HG02943 (cell line): ENCODE data around the gene PLBD2.

Source experiments
- ATAC-seq: cut with Tn5 transposase; IDR thresholded peaks from one replicate; pipeline ENCODE4 v1.9.1; 2021; ENCODE audit warnings: mild to moderate bottlenecking, low read depth, moderate library complexity; ENCODE audit not compliant: unreplicated experiment

PLBD2 gene

DNA sequence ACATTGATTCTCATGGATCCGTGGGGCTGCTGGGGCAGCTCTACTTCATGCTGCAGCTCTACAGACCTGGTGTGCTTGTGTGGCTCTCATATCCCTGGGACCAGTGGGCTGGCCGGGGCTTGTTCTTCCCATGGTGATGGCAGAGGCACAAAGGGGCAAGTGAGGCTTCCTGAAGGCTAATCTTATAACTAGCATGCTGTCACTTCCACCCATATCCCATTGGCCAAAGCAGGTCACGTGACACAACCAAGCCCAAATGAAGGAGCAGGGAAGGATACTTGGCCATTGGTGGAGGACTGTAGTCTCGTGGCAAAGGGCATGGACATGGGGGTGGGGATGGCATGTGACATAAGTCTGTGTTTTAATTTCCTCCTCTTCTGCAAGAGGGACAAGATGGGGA lies 9.9 kb downstream of the PLBD2 start:
- ATAC-seq, result no peak

DNA sequence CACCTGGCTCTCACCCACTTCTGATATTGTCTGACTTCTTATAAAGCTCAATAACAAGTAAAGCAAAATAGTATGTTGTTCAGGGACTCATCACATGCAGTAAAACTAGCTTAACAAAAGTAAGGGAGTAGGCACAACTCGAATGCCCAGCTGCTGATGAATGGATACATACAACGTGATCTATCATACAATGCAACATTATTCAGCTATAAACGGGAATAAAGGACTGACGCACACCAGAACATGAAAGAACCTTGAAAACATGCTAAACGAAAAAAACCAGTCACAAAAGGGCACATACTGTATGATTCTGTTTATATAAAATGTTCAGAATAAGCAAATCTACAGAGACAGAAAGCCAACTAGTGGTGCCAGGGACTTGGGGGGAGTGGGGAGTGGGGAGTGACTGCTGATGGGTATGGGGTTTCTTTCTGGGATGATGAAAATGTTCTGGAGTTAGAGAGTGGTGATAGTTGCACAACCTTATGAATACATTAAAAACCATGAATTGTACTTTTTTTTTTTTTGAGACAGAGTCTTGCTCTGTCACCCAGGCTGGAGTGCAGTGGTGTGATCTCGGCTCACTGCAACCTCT lies 11.1 kb downstream of the PLBD2 start:
- ATAC-seq, result no peak

DNA sequence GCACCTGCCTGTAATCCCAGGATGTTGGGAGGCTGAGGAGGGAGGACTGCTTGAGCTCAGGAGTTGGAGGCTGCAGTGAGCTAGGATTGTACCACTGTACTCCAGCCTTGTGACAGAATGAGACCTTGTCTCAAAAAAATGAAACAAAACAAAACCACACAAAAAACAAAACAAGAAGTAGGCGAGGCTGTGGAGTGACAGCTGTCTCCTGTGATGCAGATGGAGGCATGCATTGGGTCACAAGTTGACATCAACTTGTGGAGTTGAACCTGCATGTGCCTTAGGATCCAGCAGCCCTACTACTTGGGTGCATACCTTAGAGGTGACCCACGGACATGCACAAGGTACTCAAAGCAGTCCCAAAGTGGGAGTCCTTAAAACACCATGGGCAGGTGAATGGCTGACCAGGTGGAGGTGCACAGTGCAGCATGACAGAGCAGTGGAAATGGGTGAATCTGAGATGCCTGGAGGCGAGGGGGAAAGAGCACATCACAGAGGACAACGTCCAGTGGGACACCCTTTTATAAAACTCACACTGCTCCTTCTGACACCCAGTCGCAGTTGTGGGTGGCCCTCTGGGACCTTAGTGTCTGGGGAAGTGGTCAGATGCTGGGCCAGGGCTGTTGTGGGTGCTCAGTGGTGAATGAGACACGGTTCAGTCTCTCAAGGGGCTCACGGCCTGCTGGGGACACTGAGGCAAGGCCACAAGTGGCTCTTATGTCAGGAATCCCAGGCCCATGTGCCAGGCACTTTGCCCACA lies 12.7 kb downstream of the PLBD2 start:
- no peak for ATAC-seq

DNA sequence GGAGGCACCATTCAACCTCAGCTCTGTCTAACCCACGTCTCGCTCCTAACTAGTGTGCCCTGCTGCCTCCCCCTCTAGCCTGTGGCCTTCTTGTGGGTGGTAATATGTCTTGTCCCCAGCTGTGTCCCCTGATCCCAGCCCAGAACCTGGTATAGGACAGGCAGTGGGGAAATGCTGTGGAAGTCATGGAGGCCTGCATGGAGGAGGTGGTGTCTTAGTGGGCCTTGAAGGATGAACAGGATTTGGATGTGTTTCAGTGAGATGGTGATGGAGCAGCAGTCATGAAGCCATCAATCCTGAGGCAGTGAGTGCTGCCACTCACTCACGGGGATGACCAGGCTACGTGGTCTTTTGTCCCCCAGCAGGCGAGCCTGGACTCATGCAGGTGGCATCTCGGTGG lies 13.4 kb downstream of the PLBD2 start:
- ATAC-seq, result no peak

DNA sequence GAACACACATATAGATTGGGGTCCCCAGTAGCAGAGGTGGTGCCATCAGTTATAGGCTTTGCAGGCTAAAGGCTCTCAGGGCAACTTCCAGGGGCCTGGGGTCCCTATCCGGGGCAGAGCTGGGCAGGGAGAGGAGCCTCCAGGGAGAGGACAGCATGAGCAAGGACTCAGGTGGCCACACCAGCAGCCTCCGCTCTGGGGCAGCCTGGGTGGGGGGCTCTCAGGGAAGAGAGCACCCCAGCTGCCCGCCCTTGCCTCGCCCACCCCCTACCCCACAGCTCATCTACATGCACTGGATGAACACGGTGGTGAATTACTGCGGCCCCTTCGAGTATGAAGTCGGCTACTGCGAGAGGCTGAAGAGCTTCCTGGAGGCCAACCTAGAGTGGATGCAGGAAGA lies 14.0 kb downstream of the PLBD2 start:
- ATAC-seq, result no peak

DNA sequence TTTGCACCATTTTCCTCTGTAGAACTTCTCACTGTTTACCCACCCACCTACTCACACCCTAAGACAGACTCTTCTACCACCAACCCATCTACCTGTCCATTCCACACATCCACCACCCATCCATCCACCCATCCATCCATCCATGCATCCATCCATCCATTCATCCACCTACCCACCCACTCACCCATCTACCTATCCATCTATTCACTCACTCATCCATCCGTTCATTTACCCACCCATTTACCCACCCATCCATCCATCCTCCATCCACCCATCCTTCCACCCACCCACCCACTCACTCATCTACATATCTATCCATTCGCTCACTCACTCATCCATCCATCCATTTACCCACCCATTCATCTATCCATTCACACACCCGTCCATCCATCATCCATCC lies 15.1 kb downstream of the PLBD2 start:
- no peak for ATAC-seq

DNA sequence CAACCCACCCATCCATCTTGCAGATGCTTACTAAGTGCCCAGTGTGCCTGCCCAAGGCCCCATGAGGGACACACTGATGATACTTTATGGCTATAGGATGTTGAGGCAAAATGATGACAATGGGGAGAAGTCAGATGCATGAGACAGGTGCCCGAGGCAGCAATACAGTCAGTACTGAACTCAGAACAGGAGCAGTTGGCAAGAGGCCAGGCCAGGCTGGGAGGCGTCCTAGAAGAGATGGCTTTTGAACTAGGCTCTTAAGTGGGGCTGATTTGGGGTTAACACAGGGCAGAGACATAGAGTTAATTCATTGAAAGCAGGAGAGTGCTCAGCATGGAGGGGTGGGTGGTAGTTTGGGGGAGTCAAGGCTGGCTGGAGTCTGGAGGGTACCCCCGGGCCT lies 15.6 kb downstream of the PLBD2 start:
- ATAC-seq, result no peak

DNA sequence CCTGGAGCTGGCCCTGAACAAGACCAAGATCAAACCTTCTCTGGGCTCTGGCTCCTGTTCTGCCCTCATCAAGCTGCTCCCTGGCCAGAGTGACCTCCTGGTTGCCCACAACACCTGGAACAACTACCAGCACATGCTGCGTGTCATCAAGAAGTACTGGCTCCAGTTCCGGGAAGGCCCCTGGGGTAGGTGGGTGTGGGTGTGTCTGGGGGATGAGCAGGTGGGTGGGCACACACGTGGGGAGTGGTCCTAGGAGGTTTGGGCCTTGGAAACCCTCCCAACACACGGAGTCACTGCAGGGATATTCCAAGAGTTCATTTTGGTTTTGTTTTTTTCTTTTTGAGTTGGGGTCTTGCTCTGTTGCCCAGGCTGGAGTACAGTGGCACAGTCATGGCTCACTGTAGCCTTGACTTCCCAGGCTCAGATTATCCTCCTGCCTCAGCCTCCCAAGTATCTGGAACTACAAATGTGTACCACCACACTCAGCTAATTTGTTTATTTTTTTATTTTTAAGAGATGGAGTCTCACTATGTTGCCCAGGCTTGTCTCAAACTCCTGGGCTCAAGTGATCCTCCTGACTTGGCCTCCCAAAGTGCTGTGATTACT lies 16.5 kb downstream of the PLBD2 start:
- no peak for ATAC-seq

DNA sequence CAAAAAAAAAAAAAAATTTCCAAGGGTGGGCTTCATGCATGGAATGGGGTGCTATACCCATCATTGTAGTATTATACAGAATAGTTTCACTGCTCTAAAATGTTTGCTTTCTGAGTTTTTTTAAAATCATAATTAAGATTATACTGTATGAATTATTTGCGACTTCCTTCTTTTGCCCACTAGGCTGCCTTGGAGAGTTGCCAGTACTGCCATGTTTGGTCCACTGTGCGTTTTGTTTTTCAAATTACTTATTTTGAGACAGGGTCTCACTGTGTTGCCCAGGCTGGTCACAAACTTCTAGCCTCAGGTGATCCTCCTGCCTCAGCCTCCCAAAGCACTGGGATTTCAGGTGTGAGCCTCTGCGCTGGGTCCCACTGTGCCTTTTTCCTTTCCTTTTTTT lies 19.9 kb downstream of the PLBD2 start:
- ATAC-seq, result no peak

DNA sequence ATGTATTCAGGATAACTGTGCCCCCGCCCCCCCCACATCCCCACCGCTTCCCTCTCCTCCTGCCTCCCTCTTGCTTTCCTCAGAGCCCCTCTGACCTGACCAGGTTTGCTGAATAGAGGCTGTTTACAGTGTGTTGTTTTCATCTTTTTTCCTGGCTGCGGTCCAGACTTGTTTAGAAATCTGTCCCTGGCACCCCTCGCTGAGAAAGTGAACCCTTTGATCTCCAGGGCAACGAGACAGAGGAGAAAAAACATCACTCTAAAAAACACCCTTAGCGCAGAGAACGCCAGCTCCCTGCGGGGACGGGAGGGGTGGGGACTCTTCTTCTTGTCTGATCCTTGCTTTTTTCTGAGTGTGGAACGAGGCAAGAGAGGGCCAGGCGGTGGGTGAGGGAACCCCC lies 22.8 kb downstream of the PLBD2 start:
- no peak for ATAC-seq

DNA sequence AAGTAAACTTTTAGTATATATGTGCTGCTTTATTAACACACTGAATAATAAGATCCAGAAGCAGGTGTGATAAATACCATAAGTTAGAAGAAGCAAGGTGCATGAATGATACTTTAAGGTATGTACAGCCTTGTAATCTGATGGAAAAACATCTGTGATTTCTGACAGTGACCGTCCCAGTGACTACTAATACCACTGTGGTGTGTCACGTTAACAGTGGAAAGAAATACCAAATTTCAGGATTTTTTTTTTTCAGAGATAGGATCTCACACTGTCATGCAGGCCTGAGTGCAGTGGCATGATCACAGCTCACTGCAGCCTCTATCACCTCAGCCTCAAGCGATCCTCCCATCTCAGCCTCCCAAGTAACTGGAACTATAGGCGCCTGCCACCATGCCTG lies 23.8 kb downstream of the PLBD2 start:
- ATAC-seq, result no peak

DNA sequence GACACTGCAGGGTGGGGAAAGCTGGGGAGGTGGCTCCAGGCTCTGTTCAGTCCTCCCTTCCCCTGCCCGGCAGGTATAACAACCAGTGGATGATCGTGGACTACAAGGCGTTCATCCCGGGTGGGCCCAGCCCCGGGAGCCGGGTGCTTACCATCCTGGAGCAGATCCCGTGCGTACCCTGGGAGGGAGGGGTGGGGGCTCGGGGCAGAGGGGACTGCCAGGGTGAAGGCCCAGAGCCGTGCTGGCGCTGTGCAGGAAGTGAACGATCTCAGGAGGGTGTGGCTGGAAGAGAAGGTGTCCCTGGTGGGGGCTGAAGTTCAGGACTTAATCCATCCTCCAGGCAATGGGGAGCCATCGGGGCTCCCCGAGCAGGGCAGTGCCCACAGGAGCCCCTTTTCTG lies 26.4 kb downstream of the PLBD2 start:
- ATAC-seq, result no peak

DNA sequence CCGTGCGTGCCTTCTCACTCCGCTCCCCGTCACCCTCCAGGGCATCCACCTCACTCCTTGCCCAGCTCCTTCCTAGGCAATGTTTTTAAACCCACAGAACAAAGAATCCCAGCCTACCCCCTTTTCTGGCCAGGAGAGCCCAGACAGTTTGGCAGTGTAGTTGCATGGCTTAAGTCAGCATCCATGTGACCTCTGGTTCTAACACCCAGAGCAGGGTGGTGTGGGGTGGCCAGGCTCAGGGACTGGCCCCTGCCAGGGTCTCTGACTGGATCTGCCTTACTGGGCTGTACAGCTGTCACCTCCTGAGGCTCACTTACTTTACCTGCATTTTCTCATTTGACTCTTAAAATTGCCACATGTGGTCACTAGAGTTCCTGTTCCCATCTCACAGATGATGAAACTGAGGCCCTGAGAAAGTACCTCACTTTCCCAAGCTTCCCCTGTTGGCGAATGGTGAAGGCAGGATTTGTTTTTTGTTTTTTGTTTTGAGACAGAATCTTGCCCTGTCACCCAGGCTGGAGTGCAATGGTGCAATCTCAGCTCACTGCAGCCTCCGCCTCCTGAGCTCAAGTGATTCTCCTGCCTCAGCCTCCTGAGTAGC lies 27.0 kb downstream of the PLBD2 start:
- no peak for ATAC-seq

DNA sequence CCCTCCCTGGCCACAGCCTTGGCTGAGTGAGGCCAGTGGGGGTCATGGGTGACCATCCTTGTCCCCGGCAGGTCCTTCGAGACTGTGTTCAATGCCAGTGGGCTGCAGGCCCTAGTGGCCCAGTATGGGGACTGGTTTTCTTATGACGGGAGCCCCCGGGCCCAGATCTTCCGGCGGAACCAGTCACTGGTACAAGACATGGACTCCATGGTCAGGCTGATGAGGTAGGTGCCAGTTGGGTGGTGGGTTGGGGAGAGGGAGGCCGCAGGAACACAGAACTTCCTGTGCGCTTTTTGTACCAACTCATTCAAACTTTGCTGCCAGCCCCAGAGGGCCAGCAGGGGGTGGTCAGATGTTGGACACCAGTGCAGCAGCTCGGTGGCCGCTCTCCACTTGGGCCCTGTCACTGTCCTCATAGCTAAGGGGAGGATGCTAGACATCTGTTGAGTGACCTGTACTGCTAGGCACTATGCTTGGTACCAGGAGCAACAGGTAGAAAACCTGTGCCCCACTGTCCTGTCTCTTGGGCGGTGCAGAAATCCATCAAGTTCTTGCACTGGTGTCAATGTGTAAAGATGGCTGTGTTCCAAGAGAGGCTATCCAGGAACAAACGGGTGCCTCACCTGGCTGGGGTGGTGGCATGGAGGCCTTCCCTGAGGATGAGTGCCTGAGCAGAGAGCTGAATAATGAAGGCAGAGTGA lies 28.6 kb downstream of the PLBD2 start:
- no peak for ATAC-seq

DNA sequence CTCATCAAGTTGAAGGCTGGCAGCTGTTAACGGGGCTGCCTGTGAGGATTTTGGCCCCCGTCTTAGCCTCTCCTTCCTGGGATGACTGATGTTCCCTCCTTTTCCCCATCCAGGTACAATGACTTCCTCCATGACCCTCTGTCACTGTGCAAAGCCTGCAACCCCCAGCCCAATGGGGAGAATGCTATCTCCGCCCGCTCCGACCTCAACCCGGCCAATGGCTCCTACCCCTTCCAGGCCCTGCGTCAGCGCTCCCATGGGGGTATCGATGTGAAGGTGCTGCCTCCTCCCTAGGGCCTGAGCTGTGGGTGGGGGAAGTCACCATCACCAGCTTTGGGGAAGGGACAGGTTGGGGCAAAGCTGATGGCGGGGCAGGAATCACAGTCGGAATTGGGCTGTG lies 29.2 kb downstream of the PLBD2 start:
- no peak for ATAC-seq

DNA sequence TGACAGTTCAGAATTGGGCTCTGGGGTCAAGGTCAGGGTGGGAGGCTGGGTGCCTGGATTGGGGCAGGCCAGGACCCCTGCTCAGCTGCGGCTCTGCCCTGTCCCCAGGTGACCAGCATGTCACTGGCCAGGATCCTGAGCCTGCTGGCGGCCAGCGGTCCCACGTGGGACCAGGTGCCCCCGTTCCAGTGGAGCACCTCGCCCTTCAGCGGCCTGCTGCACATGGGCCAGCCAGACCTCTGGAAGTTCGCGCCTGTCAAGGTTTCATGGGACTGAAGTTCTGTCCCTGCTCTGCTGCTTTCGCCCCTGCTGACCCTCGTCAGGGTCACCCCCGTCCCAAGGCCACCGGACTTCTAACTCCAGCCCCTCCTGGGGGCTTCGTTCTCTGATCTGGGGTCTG lies 30.0 kb downstream of the PLBD2 start:
- ATAC-seq, result no peak

DNA sequence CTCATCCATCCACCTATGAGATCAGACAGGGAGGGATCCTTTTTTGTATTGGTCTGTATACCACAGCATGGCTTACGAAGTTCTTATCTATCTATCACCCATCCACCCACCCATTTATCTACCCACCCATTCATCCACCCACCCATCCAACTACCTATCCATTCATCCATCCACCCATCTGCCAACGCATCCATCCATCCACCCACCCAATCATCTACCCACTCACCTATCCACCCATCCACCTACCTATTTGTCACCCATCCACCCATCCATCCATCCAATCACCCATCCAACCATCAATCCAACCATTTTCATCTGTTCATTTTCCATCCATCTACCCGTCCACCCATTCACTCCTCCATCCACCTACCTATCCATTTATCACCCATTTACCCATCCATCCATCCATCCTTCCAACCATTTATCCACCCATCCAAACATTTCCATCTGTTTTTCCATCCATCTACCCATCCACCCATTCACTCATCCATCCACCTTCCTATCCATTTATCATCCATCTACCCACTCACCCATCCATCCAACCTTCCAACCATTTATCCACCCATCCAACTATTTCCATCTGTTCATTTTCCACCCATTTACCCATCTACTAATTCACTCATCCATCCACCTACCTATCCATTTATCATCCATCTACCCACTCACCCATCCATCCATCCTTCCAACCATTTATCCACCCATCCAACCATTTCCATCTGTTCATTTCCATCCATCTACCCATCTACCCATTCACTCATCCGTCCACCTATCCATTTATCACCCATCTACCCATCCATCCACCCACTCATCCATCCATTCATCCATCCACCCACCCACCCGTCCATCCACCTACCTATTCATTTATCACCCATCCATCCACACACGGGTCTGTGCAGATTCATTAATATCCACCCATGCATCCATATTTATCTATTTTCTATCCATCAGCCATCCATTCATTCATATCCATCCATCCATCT lies 32.0 kb downstream of the PLBD2 start:
- ATAC-seq, result no peak

DNA sequence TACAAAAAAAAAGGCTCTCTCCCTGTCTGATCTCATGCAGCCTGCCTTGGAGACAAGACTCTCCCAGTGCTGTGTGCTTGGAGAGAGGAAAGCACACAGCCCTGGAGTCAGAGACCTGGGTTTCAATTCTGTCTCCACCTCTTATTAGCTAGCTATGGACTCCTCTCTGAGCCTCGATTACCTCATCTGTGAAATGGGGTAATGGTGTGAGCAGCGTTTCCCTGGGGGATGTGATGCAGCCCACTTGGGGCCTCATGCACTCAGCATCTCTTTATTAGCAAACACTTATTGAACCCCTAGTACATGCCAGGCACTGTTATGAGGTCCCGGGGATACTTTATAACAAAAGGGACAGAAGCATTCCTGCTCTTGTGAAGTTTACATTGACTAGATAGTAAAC lies 32.8 kb downstream of the PLBD2 start:
- no peak for ATAC-seq

DNA sequence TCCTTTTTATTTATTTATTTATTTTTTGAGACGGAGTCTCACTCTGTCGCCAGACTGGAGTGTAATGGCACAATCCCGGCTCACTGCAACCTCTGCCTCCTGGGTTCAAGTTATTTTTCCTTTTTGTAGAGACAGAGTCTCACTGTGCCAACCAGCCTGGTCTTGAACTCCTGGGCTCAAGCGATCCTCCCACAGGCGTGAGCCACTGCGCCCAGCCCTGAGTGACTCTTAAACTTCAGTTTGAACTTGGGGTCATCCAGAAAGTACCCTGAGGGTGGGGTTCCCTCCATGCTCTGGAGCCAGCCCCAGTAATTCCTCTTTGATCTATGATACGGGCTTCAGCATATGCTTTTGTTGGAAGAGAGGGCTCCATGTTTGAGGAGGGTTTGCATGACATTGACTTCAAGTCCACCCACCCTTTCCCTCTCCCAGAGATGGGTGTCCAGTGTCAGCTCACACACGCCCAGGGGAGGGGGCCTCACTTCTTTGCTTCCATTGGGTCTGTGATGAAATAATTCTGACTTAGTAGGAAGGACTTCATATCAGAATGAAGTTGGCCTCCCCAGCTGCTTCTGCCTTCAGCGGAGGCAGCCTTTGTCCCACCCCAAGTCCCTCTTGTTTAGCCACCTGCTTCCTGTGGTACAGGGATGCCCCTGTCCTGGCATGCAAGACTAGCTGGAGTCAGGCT lies 33.4 kb downstream of the PLBD2 start:
- ATAC-seq, result no peak
